Suprapubic skin (tissue), 4 donors: ENCODE results near the gene METTL15.

Experiments used
- EP300 ChIP-seq: sonication (generic); formaldehyde crosslinking; IDR thresholded peaks from one replicate; pipeline ENCODE4 v1.6.1; 2017; ENCODE audit warnings: antibody characterized with exemption
- POLR2AphosphoS5 ChIP-seq, 3 donors: sonication (generic); formaldehyde crosslinking; IDR thresholded peaks; one replicate each; pipeline ENCODE4 v1.6.1; 2017; ENCODE audit warnings: antibody characterized with exemption in 3 of 3
- TF ChIP-seq, protein P1 (sequence below), 2 donors: fragments of 200-600 bp in 1 of 2; fragments of 450-650 bp in 1 of 2; sonication (generic) in 1 of 2; IDR thresholded peaks; one replicate each; pipeline ENCODE4 v1.5.1; 2016 to 2019; ENCODE audit warnings: antibody characterized with exemption in 2 of 2, mild to moderate bottlenecking in 1 of 2, moderate library complexity in 1 of 2

DNA sequence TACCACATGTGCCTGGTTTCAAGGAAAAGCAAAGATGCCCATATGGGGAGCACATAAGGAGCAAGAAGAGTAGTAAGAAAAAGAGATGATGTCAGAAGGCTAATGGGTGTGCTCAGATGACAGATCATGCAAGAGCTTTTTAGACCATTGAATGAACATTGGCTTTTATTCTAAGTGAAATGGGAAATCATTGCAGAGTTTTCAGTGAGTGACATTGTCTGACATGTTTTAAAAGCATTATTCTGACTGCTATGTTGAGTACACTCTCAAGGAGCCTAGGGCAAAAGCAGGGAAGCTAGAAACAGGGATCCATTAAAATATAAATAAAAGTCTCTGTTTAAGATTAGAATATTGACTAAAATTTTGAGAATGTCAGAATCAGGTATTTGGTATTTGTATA, 133.6 kb downstream of the METTL15 start:
- TF ChIP-seq, protein P1, sequence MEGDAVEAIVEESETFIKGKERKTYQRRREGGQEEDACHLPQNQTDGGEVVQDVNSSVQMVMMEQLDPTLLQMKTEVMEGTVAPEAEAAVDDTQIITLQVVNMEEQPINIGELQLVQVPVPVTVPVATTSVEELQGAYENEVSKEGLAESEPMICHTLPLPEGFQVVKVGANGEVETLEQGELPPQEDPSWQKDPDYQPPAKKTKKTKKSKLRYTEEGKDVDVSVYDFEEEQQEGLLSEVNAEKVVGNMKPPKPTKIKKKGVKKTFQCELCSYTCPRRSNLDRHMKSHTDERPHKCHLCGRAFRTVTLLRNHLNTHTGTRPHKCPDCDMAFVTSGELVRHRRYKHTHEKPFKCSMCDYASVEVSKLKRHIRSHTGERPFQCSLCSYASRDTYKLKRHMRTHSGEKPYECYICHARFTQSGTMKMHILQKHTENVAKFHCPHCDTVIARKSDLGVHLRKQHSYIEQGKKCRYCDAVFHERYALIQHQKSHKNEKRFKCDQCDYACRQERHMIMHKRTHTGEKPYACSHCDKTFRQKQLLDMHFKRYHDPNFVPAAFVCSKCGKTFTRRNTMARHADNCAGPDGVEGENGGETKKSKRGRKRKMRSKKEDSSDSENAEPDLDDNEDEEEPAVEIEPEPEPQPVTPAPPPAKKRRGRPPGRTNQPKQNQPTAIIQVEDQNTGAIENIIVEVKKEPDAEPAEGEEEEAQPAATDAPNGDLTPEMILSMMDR (IDR thresholded peaks at IDR 0.05), result no peak
- no peak for TF ChIP-seq POLR2AphosphoS5 (IDR thresholded peaks at IDR 0.05)
- no peak for TF ChIP-seq EP300
